Thymus (tissue), 11 donors: ENCODE results near the gene MLANA. TPM values are rescaled to one million over a fixed set of nuclear protein-coding genes. Genes with fewer than 3 reads are reported as not detected.
"Not testable (repeated sequence)": the region's sequence is repeated elsewhere in the genome, so short reads cannot be mapped to it uniquely, and the experiment has no call there.

Experiments
- DNase-seq, 9 donors: peaks; one replicate each; pipeline ENCODE4 v3.0.0-alpha.2; 2013; ENCODE audit warnings: low spot score in 9 of 9, low read depth in 6 of 9, missing footprints in 1 of 9
- H3K27ac ChIP-seq, 2 donors: one replicate each; pipeline ENCODE4 v1.5.1; 2013; ENCODE audit warnings: control low read depth in 1 of 2, low read depth in 1 of 2, low read length in 1 of 2, mild to moderate bottlenecking in 1 of 2, moderate library complexity in 1 of 2
- H3K27me3 ChIP-seq, 2 donors: one replicate each; pipeline ENCODE4 v1.5.1; 2013; ENCODE audit warnings: low read length in 1 of 2; ENCODE audit not compliant: control insufficient read depth in 2 of 2, insufficient read depth in 1 of 2
- H3K36me3 ChIP-seq, 2 donors: one replicate each; pipeline ENCODE4 v1.5.1; 2013; ENCODE audit warnings: low read length in 1 of 2, mild to moderate bottlenecking in 1 of 2, moderate library complexity in 1 of 2; ENCODE audit not compliant: control insufficient read depth in 2 of 2, insufficient read depth in 2 of 2
- H3K4me1 ChIP-seq, 2 donors: one replicate each; pipeline ENCODE4 v1.5.1; 2013; ENCODE audit warnings: low read length in 2 of 2; ENCODE audit not compliant: control insufficient read depth in 2 of 2, insufficient read depth in 2 of 2
- H3K4me3 ChIP-seq, 2 donors: one replicate each; pipeline ENCODE4 v1.5.1; 2013; ENCODE audit warnings: low read length in 2 of 2, control low read depth in 1 of 2, mild to moderate bottlenecking in 1 of 2
- H3K9me3 ChIP-seq, 2 donors: one replicate each; pipeline ENCODE4 v1.5.1; 2013; ENCODE audit warnings: low read length in 1 of 2, mild to moderate bottlenecking in 1 of 2; ENCODE audit not compliant: control insufficient read depth in 2 of 2, insufficient read depth in 1 of 2
- WGBS: extraction: QIAGEN DNeasy Blood & Tissue Kit; methylation state at CpG from one replicate; pipeline ENCODE4 v1.1.7; 2013; 5-methylcytosine and 5-hydroxymethylcytosine counted together
- polyA plus RNA-seq: library from polyadenylated mRNA; stranded (reverse); fragments of 200-250 nt; gene quantifications from one replicate; pipeline ENCODE4 v1.2.3, GENCODE V29; 2013
- total RNA-seq: library from RNA; stranded (reverse); fragments of 120-200 nt; gene quantifications from one replicate; pipeline ENCODE4 v1.2.4, GENCODE V29; 2013
- donor health status: healthy.

Gene MLANA
- total and polyA plus RNA-seq, 2 donors: 0.09 TPM; not detected in 1

GRCh38 chr9:5874048-5874447 lies 16.6 kb upstream of the MLANA start:
- Histone ChIP-seq H3K27me3 (no peaks in the 10 kb centered on the region), H3K9me3 (peaks cover 0 to 4% of the 10 kb centered on the region in 2 donors), H3K4me1 (peaks cover 0 to 12% of the 10 kb centered on the region in 2 donors), H3K36me3 (no peaks in the 10 kb centered on the region), H3K27ac (no peak overlapping the region), H3K4me3 (no peak overlapping the region)
- peak in 1 of 9 donors; percentile 24 for DNase-seq
- WGBS: 80% methylated on average over 2 of the region's 2 CpGs

DNA sequence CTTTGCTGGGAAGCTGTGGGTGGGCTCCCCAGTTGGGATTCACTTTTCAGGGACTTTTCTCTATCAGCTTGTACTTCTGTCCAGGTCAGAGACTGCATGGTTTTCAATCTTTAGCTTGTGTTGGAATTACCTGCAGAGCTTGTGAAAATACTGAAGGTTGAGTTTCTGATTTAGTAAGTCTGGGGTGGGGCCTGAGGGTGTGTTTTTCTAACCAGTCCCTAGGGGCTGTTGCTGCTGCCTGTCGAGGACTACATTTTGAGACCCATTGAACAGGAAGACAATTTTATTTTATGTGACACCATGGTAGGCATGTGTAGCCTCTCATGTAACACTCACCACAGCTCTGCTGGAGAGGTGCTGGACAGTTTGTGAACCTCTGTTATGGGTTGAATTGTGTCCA lies 14.7 kb upstream of the MLANA start:
- peaks cover 0 to 4% of the 10 kb centered on the region in 2 donors for H3K9me3 ChIP-seq
- peaks cover 0 to 12% of the 10 kb centered on the region in 2 donors for H3K4me1 ChIP-seq
- H3K36me3 ChIP-seq: no peaks in the 10 kb centered on the region
- H3K27ac ChIP-seq: no peak overlapping the region
- 98% methylated on average over 1 of the region's 1 CpG for WGBS
- no peak overlapping the region for H3K4me3 ChIP-seq
- no peak for DNase-seq
- no peaks in the 10 kb centered on the region for H3K27me3 ChIP-seq

DNA sequence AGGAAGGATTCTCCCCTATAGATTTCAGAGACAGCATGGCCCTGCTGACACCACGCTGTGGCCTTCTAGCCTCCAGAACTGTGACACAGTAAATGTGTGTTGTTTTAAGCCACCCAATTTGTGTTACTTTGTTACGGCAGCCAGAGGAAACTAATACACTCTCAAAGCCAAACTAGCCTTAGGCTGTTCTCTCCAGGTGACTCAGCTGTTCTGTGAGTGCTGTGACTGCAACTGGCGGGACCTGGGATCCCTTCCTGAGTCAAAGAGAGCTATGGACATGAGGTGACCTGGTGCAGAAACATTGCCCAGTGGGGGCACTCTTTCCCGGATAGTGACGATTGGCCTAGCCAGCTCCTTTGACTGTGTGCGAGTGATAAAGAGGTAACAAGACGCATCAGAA lies 14.0 kb upstream of the MLANA start:
- Histone ChIP-seq H3K9me3 (peaks cover 0 to 4% of the 10 kb centered on the region in 2 donors), H3K4me3 (no peak overlapping the region), H3K27me3 (no peaks in the 10 kb centered on the region), H3K27ac (no peak overlapping the region), H3K36me3 (no peaks in the 10 kb centered on the region), H3K4me1 (peaks cover 0 to 12% of the 10 kb centered on the region in 2 donors)
- WGBS: 98% methylated on average over 7 of the region's 7 CpGs
- DNase-seq: no peak

- Histone ChIP-seq H3K27ac (no peak overlapping the region), H3K36me3 (no peaks in the 10 kb centered on the region), H3K27me3 (no peaks in the 10 kb centered on the region), H3K9me3 (peaks cover 0 to 4% of the 10 kb centered on the region in 2 donors), H3K4me3 (no peak overlapping the region), H3K4me1 (peaks cover 0 to 8% of the 10 kb centered on the region in 2 donors)
- WGBS: 95% methylated on average over 10 of the region's 10 CpGs
- DNase-seq: no peak
Observed at GRCh38 chr9:5879419-5880181, 11.1 kb upstream of the MLANA start.

DNA sequence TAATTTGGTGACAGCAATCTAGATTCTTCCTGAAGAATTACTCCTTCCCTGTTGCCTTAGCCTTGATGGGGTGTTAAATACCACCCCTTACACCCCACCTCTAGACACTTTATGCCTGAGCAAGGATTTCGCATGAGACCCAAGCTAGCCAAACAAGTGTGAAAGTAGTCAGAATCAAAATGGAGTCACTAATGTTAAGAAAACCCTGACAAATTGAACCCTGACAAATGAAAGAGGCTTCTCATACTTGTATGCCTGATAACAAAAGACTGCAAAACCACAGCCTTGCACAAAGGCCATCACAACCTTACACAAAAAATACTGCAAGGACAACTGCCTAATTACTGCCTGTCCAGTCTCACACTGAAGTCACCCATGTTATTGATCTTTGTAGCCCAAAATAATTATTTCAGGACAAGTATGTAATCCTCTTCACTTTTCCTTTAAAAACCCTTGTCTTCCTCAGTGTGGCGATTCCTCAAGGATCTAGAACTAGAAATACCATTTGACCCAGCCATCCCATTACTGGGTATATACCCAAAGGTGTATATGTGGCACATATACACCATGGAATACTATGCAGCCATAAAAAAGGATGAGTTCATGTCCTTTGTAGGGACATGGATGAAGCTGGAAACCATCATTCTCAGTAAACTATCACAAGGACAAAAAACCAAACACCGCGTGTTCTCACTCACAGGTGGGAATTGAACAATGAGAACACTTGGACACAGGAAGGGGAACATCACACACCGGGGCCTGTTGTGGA lies 8.3 kb upstream of the MLANA start:
- H3K4me3 ChIP-seq, H3K27me3 ChIP-seq, DNase-seq, H3K27ac ChIP-seq, H3K9me3 ChIP-seq, H3K4me1 ChIP-seq, H3K36me3 ChIP-seq: not testable (repeated sequence)
- WGBS: over 99% methylated on average over 5 of the region's 5 CpGs

DNA sequence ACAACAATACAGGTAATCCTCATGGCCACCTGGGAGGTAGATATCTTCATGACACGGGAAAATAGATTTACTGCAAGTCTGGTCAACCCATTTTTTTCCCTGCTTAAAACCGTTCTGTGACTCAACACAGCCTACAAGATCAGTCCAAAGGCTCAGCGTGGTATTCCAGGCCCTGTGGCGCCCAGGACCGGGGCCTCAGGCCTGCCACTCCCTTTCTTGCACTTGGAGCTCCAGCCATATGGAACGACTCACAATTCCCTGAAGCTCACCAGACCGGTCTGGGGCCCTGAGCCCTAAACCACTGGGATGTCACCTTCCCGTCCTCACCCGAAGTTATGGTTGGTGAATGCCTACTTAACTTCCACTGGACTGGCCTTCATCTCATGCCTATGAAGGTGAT lies 6.5 kb upstream of the MLANA start:
- 85% methylated on average over 9 of the region's 9 CpGs for WGBS
- H3K9me3 ChIP-seq: no peaks in the 10 kb centered on the region
- no peak overlapping the region for H3K4me3 ChIP-seq
- DNase-seq: no peak
- no peak overlapping the region for H3K27ac ChIP-seq
- no peaks in the 10 kb centered on the region for H3K27me3 ChIP-seq
- H3K36me3 ChIP-seq: no peaks in the 10 kb centered on the region
- peaks cover 0 to 7% of the 10 kb centered on the region in 2 donors for H3K4me1 ChIP-seq

- Histone ChIP-seq H3K36me3 (no peaks in the 10 kb centered on the region), H3K4me1 (peaks cover 0 to 7% of the 10 kb centered on the region in 2 donors), H3K9me3 (no peaks in the 10 kb centered on the region), H3K27me3 (no peaks in the 10 kb centered on the region), H3K27ac (no peak overlapping the region), H3K4me3 (no peak overlapping the region)
- WGBS: 66% methylated on average over 8 of the region's 8 CpGs
- peak; percentile 48 to 88 (median 69) for DNase-seq
Observed at GRCh38 chr9:5886114-5886939, 4.4 kb upstream of the MLANA start.

DNA sequence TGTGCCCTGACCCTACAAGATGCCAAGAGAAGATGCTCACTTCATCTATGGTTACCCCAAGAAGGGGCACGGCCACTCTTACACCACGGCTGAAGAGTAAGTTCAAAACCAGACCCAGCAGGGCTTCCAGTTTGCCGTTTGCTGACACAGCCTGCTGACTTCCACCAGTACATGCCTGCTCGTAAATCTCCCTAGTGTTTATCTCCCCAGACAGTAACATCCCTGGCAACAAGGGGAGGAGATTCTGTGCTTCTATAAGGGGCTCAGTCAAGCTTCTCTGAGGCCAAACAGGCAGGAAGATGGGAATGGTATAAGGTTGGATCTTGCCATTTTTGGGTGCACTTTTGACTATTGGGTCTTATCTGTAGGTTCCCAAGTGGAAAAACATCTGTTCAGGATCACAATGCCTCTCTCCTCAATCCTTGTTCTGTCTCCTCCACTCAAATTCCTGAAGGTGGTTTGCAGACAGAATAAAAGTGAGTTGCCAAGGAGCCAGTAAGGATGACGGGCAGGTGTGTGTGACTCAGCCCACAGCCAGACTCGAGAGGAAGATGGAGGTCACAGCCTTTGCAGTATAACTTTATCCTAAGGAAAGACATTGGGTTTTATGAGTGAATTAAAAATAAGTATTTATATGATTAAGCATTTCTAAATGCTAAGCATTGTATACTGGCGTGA lies 1.9 kb downstream of the MLANA start:
- H3K4me3 ChIP-seq: no peak overlapping the region
- H3K9me3 ChIP-seq: no peaks in the 10 kb centered on the region
- no peak overlapping the region for H3K27ac ChIP-seq
- no peaks in the 10 kb centered on the region for H3K27me3 ChIP-seq
- no peak for DNase-seq
- H3K4me1 ChIP-seq: peaks cover 7 to 17% of the 10 kb centered on the region in 2 donors
- H3K36me3 ChIP-seq: peaks cover 0 to 6% of the 10 kb centered on the region in 2 donors
- WGBS: 81% methylated on average over 7 of the region's 7 CpGs
